ENCODE data around the gene DOCK6. TPM values are rescaled to one million over a fixed set of nuclear protein-coding genes. Genes with fewer than 3 reads are reported as not detected.

DOCK6 gene
- total RNA-seq, 4 donors from 2014 or later: 37.5 to 92.7 (median 49.2) TPM

- DNase-seq (ENCODE audit: low spot score in 2 of 2): no peak
- Histone ChIP-seq H3K4me1 (peaks cover 0 to 22% (median 2%) of the 10 kb centered on the region in 4 donors), H3K36me3 (no peaks in the 10 kb centered on the region), H3K27me3 (no peaks in the 10 kb centered on the region), H3K4me3 (no peak overlapping the region), H3K27ac (peak overlapping the region in 1 of 4 donors; percentile 32), H3K9me3 (no peaks in the 10 kb centered on the region)
- WGBS, 2 donors: 26 to 28% methylated on average over 6 of the region's 6 CpGs
- TF ChIP-seq EP300 (IDR thresholded peaks at IDR 0.05) (no peak), CTCF (IDR thresholded peaks at IDR 0.05) (peak in 4 of 5 experiments; percentile 8 to 27 (median 20))
Observed at GRCh38 chr19:11286312-11286974, 24.1 kb upstream of the DOCK6 start.

GRCh38 chr19:11284515-11284914 lies 22.2 kb upstream of the DOCK6 start:
- Histone ChIP-seq H3K4me1 (peaks cover 0 to 27% (median 2%) of the 10 kb centered on the region in 4 donors), H3K27me3 (no peaks in the 10 kb centered on the region), H3K9me3 (no peaks in the 10 kb centered on the region), H3K4me3 (no peak overlapping the region), H3K36me3 (no peaks in the 10 kb centered on the region), H3K27ac (peak overlapping the region in 3 of 4 donors; percentile 6 to 62 (median 34))
- DNase-seq (ENCODE audit: low spot score in 2 of 2): no peak
- 30 to 43% methylated on average over 6 of the region's 6 CpGs for WGBS, 2 donors
- no peak for TF ChIP-seq EP300 (IDR thresholded peaks at IDR 0.05)
- no peak for TF ChIP-seq CTCF (IDR thresholded peaks at IDR 0.05)
- TF ChIP-seq POLR2A (IDR thresholded peaks at IDR 0.05): no peak

- Histone ChIP-seq H3K27me3 (no peaks in the 10 kb centered on the region), H3K36me3 (no peaks in the 10 kb centered on the region), H3K4me1 (peaks cover 0 to 25% (median 2%) of the 10 kb centered on the region in 4 donors), H3K9me3 (no peaks in the 10 kb centered on the region), H3K27ac (no peak overlapping the region), H3K4me3 (no peak overlapping the region)
- DNase-seq (ENCODE audit: low spot score in 2 of 2): no peak
- TF ChIP-seq CTCF (IDR thresholded peaks at IDR 0.05) (no peak), EP300 (IDR thresholded peaks at IDR 0.05) (no peak), POLR2A (IDR thresholded peaks at IDR 0.05) (no peak)
- WGBS, 2 donors: 68 to 76% methylated on average over 11 of the region's 11 CpGs
Observed at GRCh38 chr19:11281356-11282049, 19.2 kb upstream of the DOCK6 start.

GRCh38 chr19:11279505-11280236 lies 17.3 kb upstream of the DOCK6 start:
- no peaks in the 10 kb centered on the region for H3K9me3 ChIP-seq
- DNase-seq (ENCODE audit: low spot score in 2 of 2): no peak
- TF ChIP-seq POLR2A (IDR thresholded peaks at IDR 0.05): no peak
- no peak for TF ChIP-seq EP300 (IDR thresholded peaks at IDR 0.05)
- TF ChIP-seq CTCF (IDR thresholded peaks at IDR 0.05): no peak
- no peak overlapping the region for H3K27ac ChIP-seq
- H3K4me3 ChIP-seq: no peak overlapping the region
- no peaks in the 10 kb centered on the region for H3K27me3 ChIP-seq
- H3K36me3 ChIP-seq: no peaks in the 10 kb centered on the region
- H3K4me1 ChIP-seq: peaks cover 0 to 21% (median 0%) of the 10 kb centered on the region in 4 donors
- 76 to 80% methylated on average over 5 of the region's 5 CpGs for WGBS, 2 donors
